Measurements from ENCODE around the gene FGF11.

FGF11 gene

GRCh38 chr17:7439462-7440112, at the start of gene FGF11:
Gene FGF11 (plus strand): TSS chr17:7439512. CDS start chr17:7439621, 109 bp downstream.
- no peak for DNase-seq (ENCODE audit: low read depth in 2 of 2)

GRCh38 chr17:7389924-7390910, 49.1 kb upstream of the FGF11 start:
- no peak for DNase-seq (ENCODE audit: low read depth in 2 of 2)

- no peak for DNase-seq (ENCODE audit: low read depth in 2 of 2)
Measured at GRCh38 chr17:7391307-7391706, 48.0 kb upstream of the FGF11 start.

GRCh38 chr17:7392696-7393612, 46.4 kb upstream of the FGF11 start:
- DNase-seq (ENCODE audit: low read depth in 2 of 2): no peak

GRCh38 chr17:7393613-7394451, 45.5 kb upstream of the FGF11 start:
- DNase-seq (ENCODE audit: low read depth in 2 of 2): no peak

GRCh38 chr17:7394452-7395191, 44.7 kb upstream of the FGF11 start, which contains the start of gene PLSCR3:
Gene PLSCR3 (minus strand): TSS chr17:7394525. CDS start chr17:7394110, 415 bp downstream.
- DNase-seq (ENCODE audit: low read depth in 2 of 2): peak; percentile 40 to 52

- no peak for DNase-seq (ENCODE audit: low read depth in 2 of 2)
Measured at GRCh38 chr17:7396147-7396546, 43.2 kb upstream of the FGF11 start.

- DNase-seq (ENCODE audit: low read depth in 2 of 2): no peak
Measured at GRCh38 chr17:7398612-7399011, 40.7 kb upstream of the FGF11 start.

GRCh38 chr17:7403043-7403726, 36.1 kb upstream of the FGF11 start:
- DNase-seq (ENCODE audit: low read depth in 2 of 2): no peak

- DNase-seq (ENCODE audit: low read depth in 2 of 2): no peak
Measured at GRCh38 chr17:7403727-7403976, 35.7 kb upstream of the FGF11 start.

- peak; percentile 99 for DNase-seq (ENCODE audit: low read depth in 2 of 2)
Measured at GRCh38 chr17:7403977-7404736, 35.2 kb upstream of the FGF11 start, which contains the start of gene TMEM256. Gene TMEM256 (minus strand): TSS chr17:7404097. CDS start chr17:7404084, 13 bp downstream.

- no peak for DNase-seq (ENCODE audit: low read depth in 2 of 2)
Measured at GRCh38 chr17:7404737-7405349, 34.5 kb upstream of the FGF11 start.

- no peak for DNase-seq (ENCODE audit: low read depth in 2 of 2)
Measured at GRCh38 chr17:7405350-7406234, 33.7 kb upstream of the FGF11 start.

GRCh38 chr17:7406235-7406825, 33.0 kb upstream of the FGF11 start:
- DNase-seq (ENCODE audit: low read depth in 2 of 2): no peak

- DNase-seq (ENCODE audit: low read depth in 2 of 2): no peak
Measured at GRCh38 chr17:7407082-7407481, 32.2 kb upstream of the FGF11 start.

- DNase-seq (ENCODE audit: low read depth in 2 of 2): no peak
Measured at GRCh38 chr17:7407485-7408251, 31.6 kb upstream of the FGF11 start, which contains the start of gene NLGN2. Gene NLGN2 (plus strand): TSS chr17:7407845. CDS start chr17:7408256, 411 bp downstream.

Data from fibroblast of skin of left biceps (primary cell).